Activated T-cell treated with anti-CD3 and anti-CD28 coated beads for 24 hours (primary cell): ENCODE measurements around the gene BLTP3B.
A peak's percentile ranks its signal among the peaks of the same experiment; 100 is the strongest.

Source experiments
- DNase-seq: peaks from one replicate; pipeline ENCODE4 v3.0.0-alpha.2; 2020; ENCODE audit warnings: low read depth

The BLTP3B gene

DNA sequence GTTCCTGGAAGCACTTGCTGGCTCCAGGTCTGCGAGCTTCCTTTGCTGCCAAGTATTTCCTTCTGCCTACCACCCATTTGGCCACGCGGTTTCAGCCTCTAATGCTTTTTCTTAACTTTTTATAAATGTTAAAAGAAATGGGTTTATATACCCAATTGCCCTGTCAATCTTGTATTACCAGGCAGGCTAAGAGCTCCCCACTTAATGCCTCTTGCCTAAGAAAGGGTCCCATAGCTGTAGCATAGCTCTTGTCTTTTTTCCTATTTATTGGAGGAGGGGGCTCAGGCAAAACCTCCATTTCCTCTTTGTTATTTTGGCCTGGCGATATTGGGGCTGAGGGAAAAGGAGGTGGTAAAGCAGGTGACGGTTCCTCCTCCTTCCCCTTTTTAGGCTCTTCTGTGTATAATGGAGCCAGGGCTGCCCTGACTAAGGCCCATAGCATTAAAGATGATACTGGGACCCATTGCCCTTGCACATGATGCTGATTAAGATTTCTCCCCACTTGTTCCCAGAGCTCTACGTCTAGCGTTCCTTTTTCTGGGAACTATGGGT, 21.6 kb upstream of the BLTP3B start:
- DNase-seq, result no peak

DNA sequence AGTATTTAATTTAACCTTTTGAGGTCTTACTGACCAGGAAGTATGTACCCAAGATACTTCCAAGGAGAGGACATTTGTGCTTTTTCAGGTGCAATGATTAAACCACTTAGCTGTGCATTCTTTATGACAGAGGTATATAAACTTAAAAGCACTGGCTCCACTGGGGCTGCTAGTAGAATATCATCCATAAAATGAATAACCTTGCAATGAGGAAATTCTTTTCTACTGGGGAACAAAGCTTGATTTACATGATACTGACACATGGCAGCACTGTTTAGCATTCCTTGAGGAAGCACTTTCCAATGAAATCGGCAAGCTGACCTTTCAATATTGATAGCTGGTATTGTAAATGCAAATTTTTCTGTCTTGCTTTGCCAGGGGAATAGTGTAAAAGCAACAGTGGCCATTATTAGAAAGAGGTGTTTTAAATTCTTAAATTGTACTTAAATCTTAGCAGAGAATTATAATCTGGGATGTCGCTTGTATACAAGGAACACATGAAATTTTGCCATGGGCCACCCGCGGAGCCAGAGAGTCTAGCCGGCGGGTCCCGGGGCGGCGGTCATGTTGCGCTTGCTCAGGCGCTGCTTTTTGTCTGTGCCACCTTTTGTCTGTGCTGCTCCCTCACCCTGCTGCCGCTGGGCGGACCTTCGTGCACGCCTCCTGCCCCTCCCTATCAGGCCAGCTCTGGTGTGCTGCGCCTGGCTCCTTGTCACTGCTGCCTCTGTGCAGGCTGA, 20.9 kb upstream of the BLTP3B start:
- peak; percentile 69 for DNase-seq

DNA sequence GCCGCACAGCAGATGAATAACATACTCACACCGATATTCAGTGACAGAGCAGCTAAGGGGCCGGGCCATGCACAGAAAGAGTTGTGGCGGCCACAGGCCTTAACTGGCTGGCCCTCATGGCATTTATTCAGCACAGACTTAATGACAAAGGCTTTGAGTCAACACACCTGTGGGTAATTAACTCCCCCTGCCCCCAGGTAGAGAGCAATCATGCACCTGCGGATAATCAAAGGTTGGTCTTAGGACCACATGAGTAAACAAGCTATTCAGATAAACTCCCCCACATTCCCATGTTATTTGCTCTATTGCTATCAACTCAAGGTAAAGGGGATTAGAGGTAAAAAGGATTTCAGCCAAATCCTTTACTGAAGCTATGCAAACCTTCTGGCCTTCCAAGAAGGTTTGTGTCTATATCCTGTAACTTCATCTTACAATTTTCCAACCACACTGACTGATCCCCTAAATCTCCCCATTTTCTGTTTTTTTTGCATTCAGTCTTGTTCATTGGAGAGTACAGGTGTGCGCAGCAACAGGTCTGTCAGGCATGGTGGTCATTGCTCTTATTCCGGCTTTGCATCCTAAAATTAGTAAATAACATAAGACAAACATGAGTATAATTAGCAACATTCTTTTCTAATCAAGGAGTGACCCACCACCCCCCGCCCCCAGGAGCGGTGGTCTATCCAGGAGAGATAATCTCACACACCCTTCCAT, 16.9 kb upstream of the BLTP3B start:
- no peak for DNase-seq

DNA sequence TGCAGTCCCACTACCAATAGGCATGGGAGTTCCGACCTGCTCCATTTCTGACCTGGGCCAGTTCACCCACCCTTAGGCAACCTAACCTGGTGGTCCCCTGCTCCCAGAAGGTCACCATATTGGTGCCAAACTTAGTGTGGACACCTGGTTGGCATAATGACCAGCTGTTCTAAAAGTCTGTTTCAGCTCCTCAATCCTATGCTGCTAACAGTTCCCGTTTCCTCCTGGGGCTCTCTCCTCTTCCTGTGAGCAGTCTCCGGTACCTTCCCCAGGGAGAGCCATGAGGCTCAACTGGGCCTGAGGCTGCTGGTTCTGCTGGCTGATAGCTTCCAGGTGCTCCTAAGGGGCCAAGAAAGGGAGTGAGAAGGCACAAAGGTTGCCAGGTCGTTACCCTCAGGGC, 15.9 kb upstream of the BLTP3B start:
- no peak for DNase-seq

DNA sequence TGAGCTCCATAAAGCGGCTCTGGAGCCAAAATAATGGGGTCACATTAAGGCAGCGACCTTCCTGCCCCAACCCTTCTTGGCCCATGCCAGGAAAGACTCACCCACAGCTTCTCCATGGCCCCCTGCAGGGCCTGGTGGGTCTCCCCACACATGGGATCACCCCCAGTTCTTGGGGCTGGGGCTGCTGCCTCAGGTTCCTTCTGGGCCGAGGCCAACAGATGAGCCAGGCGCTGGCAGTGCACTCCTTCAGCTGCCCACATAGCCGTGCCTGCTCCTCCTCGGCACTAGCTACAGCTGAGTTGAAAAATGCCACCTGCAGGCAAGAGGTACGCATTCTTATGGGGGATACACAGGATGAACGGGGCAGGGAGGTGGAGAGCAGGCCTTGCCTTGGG, 14.8 kb upstream of the BLTP3B start:
- no peak for DNase-seq

DNA sequence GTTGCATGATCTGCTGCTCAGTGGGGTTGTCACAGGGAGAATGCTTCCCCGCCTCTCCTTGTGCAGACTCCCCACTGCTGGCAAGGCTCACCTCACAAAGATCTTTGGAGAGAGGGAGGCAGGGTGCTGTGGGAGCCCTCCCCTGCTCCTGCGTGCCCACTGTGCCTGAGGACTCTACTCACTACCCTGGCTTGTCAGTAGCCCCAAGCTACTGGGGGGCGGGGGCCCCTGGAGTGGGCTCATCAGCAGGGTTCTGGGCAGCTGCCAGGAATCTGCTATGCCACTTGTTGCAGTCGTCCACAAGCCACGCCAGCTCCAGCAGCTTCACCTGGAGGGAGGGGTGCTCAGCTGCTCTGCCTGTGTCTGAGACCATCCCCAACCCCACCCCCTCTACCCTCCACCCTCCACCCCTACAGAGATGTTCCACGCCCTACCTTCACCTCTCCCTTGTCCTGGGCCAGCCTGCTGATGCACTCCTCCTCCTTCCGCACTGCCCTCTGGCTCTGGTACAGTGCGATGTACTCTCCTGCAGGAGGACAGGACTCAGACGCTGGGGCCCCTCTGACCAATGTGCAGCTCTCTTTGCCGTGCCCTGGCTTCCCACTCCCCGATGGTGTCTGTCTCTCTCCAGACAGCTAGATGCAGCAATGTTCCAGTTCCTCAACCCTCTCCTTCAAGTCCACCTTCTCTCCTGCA, 14.2 kb upstream of the BLTP3B start:
- DNase-seq, result no peak

DNA sequence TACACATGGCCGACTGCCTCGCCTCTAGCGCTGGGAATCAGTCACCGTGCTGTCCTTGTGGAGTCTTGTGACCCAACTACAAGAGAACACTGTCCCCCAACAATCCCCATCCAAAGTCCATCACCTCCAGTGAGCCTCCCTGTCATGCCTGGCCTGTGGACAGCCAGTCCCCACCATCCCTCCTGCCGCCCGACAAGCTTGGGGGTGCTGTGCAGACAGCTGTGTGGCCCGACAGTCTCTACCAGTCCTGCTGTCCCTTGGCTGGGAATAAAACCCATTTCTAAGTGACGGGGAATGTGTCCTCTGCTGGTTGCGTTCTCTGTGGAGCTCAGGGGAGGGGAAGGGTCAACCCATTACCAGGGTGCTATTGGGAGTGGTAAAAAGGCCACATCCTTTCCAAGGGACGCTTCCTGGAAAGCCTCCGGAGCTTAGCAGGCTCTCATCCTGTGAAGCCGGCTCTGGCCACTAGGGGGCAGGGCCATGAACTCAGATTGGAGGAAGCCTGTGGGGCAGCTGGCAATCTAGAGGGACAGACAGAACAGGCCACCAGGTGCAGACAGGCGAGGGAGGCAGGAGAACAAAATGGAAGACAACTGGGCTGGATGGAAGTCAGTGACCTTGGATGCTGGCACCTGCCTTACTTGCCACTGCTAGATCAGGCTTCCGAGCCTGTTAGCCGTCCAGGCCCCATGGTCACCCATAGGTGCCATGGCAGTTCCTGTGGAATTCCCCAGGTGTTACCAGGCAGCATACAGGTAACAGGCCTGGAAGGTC, 12.0 kb upstream of the BLTP3B start:
- DNase-seq, result peak; percentile 62

DNA sequence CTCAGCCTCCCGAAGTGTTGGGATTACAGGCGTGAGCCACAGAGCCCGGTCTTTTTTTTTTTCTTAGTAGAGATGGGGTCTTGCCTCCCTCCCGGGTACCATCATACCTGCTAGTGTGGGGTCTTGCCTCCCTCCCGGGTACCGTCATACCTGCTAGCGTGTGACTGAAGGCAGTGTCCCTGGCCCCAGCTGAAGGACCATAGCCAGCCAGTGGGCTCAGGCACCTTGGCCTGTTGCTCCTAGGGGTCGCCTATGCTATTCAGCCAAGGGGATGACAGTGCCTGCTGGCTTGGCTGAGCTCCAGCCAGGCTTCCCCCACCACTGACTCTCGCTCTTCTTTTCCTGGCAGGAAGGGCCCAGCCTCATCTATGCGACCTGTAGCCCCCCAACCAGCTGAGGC, 10.5 kb upstream of the BLTP3B start:
- DNase-seq, result no peak

DNA sequence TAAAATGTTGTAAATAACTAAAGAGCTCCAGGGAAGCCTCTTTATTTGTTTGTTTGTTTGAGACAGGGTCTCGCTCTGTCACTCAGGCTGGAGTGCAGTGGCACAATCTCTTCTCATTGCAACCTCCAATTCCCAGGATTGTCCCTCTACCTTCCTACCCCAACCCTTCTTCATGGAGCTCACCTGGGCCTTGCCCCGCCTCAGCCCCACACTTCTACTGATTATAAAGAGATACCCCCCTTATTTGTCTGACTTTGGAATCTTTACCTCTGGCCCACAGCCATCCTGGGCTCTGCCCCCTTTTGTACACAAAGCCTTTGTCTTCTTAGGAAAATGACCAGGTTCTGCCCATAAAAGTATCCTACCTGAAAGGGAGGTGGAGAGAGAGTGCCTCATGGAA, 9.1 kb upstream of the BLTP3B start:
- DNase-seq, result no peak

DNA sequence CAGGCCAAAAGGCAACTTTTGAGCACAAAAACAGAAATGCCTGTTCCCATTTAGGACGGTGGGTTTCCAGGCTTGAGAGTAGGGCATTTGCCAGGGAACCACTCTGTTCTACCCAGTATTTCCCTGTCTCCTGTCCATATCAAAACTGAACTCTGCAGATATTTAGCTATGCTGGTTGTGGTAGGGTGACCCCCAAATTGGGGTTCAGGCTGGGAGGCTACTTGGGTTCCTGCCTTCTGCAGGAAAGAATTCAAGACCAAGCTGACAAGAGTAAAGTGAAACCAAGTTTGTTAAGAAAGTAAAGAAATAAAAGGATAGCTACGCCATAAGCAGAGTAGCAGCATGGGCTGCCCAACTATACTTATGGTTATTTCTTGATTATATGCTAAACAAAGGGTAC, 3.6 kb upstream of the BLTP3B start:
- DNase-seq, result no peak

DNA sequence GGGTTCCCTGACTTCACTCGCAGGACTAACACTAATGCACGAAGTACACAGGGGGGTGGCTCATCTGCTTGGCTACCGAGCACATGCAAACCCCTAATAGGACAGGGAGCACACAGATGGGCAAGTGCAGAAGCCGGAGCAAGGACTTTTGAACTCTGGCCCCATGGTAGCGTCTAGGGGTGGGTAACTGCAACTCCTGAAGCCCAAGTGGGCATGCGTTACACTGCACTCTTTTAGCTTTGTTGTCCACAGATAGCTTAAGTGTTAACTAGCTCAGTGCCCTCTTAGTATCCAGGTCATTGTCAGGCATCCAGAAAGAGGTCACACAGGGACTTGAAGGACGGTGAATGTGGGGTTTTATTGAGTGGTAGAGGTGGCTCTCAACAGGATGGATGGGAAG, 3.0 kb upstream of the BLTP3B start:
- no peak for DNase-seq

DNA sequence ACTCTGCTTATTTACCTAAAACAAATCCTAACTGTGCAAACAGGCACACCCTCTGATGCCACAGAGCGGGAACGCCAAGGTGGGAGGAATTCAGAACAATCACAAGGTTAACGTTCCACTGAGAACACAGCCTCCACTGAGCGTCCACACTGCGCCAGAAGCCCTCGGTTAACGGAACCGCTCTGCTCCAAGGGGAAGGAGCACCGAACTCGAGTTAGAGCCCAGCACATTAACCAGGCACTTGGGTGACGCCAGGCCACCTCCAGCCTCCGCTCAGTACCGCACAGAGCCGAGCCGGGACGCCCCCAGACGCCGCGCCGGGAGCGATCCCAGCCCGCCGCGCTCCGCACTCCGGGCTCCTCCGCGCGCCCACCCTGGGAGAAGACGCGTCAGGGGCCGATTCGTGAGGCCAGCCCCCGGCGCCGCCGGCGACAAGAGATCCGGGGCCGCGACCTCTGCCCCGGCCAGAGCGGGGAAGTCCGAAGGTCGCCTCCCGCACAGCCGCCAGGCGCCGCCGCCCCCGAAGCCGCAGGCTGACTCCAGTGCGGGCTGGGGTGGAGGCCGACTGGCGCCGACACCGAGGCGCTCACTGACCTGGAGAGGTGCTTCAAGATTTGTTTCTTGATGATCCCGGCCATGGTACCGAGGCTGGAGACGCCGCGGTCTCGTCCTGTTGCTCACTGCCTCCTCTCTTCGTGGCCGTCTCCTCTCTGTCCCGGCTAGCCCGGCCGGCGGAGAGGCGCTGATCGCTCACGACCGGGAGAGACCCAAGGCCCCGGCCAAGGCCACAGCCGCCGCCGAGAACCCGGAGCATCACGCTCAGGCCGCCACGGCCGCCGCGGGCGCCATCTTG, 450 bp downstream of the BLTP3B start:
- DNase-seq, result peak; percentile 33

DNA sequence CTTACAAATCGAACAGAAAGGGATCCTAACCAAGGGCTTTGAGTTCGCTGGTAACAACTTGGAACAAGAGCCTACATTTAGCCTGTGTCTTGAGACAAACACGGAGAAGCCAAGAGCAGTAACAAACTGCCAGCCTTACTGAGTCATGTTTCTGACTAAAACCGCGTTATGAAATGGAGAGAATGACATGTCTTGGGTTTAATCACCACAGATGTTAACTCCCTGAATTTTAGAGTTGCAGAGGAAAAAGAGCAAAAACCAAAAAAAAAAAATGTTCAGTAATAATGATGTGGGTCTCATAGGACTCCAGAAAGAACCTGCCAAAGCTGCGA, 1.0 kb downstream of the BLTP3B start:
- DNase-seq, result no peak

DNA sequence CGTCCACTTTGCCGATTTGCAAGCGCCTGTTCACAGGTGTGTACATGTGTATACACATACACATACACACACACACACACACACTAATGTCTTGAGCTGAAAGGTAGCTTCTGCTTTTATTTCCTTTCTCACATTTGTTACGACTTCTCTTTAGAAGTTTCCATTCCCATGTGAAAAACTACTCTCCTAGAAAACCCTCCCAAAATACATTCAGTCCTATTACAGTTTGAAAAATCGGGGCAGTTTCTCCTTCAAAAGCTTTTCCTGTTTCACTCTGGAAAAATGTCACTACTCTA, 3.9 kb downstream of the BLTP3B start:
- no peak for DNase-seq

DNA sequence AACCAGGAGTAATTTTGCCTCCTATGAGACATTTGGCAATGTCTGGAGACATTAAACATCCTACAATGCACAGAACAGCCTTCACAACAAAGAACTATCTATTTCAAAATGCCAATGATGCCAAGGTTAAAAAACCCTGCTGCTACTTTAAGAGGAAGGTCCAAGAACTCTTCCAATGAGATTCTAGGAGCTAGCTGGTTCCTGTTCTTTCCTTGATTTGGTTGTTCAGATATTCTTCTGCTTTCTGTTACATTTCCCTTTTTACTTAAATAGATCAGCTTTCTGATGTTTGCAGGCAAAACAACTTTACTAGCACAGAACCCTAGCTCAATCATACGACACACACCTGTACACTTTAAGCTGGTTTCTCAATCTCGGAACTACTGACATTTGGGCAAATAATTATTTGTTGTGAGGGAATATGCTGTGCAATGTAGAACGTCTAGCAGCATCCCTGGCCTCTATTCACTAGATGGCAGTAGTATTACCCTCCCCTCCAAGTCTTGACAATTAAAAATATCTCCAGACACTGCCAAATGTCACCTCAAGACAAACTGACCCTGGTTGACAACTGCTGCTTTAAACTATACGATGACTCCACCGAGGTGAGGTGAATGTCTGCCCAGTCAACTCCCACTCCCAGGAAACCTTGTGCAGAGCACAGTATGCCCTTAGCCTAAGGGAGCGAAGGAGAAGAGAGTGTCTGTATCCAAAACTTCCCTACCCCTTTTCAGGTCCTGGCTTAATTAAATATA, 4.4 kb downstream of the BLTP3B start:
- no peak for DNase-seq

DNA sequence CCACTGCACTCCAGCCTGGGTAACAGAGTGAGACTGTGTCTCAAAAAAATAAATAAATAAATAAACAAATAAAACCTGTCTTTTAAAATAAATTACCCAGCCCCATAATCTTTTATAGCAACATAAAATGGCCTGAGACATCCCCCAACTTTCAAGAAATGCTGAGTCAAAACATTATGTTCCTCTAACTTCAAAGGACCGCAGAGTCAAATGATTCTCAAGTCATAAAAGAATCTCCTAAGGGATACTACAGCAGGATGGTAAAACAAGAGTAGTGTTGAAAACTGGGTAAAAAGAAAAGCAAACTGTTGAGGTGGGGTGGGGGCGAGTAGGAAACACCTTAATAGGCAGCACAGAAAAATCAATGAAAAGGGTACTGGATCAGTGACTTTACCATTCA, 9.5 kb downstream of the BLTP3B start:
- DNase-seq, result no peak

DNA sequence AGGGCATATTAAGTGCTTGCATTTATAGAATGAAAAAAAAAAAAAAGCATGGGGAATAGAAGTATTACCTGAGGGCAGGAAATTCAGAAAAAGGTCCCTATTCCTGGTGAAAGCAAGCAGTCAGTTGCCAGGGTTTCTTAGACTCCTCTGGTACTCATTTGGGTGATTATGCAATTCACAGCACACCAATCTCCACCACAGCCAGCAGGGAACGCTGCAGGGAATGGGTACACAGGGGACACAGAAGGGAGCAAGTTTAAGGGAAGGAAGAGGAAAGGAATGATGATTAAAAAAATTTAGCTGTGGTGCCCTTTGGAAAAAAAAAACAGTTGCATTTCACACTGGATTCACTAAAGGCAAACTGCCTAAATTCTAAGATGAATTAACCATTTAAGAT, 14.2 kb downstream of the BLTP3B start:
- DNase-seq, result no peak

DNA sequence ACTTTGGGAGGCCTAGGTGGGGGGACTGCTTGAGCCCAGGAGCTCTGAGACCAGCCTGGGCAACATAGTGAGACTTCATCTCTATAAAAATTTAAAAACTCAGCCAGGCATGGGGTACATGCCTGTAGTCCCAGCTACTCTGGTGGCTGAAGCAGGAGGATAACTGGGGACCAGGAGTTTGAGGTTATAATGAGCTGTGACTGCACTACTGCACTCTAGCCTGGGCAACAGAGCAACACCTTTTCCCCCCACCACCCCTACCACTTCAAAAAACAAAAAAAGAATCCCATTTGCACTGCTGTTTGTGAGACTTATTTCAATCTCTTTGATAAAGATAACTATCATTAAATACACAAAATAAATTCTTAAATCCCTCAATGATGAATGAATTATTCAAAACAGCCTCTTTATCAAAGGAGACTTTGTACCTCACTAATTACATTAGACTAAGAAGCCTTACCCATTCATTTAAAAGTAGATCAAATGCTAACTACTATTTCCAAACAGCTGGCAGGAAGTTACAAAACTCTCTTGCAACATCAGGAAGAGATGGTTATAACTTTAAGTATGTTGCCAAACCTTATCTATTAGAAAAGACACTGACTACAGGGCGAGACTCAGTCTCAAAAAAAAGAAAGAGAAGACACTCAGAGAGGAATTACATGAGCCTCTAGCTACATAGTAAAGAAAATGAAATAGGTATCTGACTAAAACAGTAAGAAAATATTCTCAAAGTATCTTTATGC, 14.7 kb downstream of the BLTP3B start:
- DNase-seq, result no peak

DNA sequence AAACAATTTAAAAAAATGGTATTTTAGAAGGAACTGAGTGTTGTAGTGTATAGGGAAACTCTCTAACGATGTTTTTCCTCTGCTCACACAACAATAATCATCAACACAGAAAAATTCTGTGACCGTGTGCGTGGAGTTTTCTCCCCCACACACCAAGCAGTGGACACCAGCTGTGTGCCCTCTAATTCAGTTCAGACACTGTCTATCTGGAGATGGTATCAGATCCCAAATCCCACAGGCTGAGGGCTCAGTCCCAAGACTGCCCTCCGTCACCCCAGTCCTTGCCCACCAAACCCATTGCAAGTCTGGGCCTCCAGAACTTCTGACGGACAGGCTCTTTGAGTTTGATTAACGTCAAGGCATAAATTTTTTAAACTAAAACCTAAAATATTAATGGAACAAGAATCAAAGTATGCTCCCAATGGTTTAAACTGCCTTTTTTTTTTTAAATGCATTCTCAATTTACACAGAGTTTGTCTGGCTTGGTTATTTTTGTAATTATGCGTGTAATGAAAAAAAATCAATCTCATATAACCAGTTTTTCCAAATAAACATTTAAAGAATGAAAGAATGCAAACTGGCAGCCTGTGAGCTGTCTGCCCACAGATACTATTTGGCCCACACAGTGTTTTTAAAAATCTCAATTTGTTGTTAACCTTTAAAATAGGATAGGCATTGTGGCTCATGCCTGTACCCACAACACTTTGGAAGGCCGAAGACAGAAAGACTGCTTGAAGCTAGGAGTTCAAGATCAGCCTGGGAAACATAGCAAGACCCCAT, 19.2 kb downstream of the BLTP3B start:
- DNase-seq, result no peak
